ENCODE data around the gene CCDC12.

The CCDC12 gene

DNA sequence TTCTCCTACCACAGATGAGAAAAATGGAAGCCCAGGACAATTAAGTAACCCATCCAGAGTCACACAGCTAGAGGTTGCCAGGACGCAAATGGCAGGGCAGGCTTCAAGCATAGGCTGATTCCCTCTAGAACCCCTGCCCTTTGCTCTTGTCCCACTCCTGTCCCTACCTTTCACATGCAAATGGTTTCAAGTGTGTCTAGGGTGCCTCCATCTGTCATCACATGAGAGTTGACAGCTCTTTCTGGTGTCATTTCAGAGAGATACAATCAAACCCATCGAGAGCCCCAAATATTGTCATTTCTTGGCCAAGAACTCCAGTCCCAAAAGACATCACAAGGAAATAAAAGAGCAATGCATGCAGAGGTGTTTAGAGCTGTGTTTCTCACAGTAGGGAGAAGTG lies 23.7 kb downstream of the CCDC12 start:
- no peak overlapping the region for H3K27ac ChIP-seq
- TF ChIP-seq ZFX (IDR thresholded peaks at IDR 0.05; ENCODE audit: borderline replicate concordance), result no peak
- TF ChIP-seq, protein P1, sequence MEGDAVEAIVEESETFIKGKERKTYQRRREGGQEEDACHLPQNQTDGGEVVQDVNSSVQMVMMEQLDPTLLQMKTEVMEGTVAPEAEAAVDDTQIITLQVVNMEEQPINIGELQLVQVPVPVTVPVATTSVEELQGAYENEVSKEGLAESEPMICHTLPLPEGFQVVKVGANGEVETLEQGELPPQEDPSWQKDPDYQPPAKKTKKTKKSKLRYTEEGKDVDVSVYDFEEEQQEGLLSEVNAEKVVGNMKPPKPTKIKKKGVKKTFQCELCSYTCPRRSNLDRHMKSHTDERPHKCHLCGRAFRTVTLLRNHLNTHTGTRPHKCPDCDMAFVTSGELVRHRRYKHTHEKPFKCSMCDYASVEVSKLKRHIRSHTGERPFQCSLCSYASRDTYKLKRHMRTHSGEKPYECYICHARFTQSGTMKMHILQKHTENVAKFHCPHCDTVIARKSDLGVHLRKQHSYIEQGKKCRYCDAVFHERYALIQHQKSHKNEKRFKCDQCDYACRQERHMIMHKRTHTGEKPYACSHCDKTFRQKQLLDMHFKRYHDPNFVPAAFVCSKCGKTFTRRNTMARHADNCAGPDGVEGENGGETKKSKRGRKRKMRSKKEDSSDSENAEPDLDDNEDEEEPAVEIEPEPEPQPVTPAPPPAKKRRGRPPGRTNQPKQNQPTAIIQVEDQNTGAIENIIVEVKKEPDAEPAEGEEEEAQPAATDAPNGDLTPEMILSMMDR (IDR thresholded peaks at IDR 0.05), result no peak

DNA sequence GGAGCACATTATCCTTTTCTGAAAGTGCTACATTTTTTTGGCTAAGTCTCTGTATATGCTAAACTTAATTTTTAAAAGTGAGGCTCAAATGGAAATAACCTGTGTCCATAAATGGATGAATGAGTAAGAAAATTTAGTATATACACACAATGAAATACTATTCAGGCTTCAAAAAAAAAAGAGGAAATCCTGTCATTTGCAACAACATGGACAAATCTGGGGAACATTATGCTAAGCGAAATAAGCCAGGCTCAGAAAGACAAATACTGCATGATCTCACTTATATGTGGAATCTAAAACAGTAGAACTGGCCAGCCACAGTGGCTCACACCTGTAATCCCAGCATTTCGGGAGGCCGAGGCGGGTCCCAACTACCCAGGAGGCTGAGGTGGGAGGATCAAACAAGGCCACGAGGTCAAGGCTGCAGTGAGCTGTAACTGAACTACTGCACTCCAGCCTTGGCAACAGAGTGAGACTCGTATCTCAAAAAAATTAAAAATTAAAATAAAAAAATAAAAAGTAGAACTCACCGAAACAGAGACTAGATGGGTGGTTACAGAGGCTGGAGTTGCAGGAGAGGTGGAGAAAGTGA lies 25.8 kb downstream of the CCDC12 start:
- H3K27ac ChIP-seq, result no peak overlapping the region
- TF ChIP-seq, protein P1 (IDR thresholded peaks at IDR 0.05), result no peak
- TF ChIP-seq ZFX (IDR thresholded peaks at IDR 0.05; ENCODE audit: borderline replicate concordance), result no peak

DNA sequence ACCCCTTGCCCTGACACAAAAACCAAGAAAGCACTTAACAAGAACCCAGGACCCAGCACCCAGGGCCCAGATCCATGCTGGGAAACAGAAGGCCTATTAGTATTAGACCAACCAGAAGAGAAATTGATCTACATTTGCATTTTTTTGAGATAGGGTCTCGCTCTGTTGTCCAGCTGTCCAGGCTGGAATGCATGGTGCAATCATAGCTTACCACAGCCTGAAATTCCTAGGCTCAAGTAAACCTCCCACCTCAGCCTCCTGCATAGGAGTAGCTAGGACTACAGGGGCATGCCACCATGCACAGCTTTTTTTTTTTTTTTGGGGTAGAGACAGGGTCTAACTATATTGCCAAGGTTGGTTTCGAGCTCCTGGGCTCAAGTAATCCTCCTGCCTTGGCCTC lies 26.4 kb downstream of the CCDC12 start:
- TF ChIP-seq, protein P1 (IDR thresholded peaks at IDR 0.05), result no peak
- no peak for TF ChIP-seq ZFX (IDR thresholded peaks at IDR 0.05; ENCODE audit: borderline replicate concordance)
- no peak overlapping the region for H3K27ac ChIP-seq

DNA sequence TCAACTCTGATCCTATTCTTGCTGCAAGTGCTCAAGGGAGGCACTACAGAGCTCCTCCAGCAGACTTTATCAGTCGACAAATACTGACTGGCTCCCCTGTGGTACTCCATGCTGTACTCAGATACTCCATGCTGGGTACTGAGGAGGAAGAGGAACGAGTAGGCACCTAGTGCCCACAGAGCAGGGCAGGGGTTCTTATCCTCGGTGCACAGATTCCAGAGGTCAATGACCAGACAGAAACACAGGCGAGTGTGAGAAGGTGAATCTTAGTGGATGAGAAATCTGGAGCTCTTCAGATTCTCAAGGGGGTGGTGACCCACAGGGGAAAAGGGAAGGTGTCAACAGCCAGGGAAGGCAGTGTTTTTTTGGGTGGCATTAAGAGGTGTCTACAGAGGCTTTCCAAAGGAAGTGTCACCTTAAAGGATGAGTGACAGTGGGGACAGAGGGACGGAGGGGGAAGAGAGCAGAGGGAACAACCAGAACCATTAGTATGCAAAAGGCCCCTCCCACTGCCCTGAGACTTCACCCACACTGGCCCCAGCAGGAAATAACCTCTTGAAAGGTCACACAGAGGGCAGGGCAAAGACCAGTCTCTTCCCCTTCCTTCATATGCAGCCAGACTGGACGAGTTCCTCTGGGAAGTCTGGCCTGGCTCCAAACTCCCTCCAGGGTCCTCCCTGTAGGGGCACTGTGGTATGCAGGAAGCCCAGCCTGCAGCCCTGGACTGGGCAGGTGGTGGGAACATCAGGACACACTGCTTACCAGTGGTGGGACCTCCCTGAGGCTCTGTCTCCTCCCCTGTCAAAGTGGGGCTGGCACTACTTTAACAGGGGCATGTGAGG lies 27.5 kb downstream of the CCDC12 start:
- H3K27ac ChIP-seq, result no peak overlapping the region
- TF ChIP-seq ZFX (IDR thresholded peaks at IDR 0.05; ENCODE audit: borderline replicate concordance), result no peak
- TF ChIP-seq, protein P1 (IDR thresholded peaks at IDR 0.05), result no peak

DNA sequence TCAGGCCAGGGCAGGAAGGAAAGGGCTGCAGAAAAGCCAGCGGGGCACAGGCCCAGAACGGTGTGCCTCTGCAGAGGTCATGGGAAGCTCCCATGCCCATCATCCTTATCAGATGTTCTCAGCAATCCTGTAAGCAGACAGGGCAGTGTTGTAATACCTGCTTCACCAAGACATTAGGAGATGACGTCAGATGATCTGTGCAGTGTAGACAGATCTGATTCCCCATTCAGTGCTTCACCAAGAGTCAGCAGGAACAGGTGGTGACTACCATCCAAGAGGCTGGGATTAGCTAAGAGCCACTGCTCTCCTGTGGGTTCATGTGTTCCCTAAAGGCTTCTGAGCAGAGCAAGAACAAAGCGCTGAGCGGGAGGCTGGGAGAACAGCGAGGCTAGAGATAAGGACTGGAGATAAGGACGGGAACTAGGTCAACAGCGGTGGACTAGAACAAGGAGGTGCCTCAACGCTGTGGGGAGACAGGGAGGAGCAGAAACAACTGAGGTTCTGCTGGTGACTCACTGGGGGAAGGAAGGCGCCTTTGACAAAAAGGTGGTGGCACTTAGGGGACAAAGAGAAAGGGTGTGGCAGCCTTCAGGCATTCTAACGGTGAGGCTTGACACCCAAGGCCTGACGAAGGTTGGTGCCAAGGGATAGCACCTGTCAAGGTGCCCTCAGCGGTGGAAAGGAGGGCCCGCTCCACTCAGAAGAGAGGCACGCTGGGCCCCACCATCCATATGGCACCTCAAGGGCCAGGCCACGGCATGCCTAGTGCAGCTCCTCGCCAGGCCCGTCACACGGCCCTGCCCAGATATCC lies 28.4 kb downstream of the CCDC12 start:
- no peak overlapping the region for H3K27ac ChIP-seq
- no peak for TF ChIP-seq ZFX (IDR thresholded peaks at IDR 0.05; ENCODE audit: borderline replicate concordance)
- TF ChIP-seq, protein P1 (IDR thresholded peaks at IDR 0.05), result no peak

DNA sequence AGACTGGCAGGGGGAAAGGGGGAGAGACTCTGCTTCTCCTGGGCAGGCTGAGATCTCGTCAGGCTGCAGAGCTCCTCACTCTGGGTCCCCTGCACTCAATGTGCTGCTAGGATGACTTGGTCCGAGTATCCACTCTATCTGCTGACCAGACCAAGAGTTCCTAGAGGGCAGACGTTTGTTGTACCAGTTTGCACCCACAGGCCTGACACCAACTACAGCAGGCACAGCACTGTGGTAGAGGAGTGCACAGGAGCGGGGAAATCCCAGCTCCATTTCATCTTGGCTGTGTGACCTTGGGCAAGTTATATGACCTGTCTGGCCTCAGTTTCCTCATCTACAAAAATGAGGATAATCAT lies 29.0 kb downstream of the CCDC12 start:
- no peak overlapping the region for H3K27ac ChIP-seq

More for the DNA sequence above, 29.0 kb downstream of the CCDC12 start:
- no peak for TF ChIP-seq ZFX (IDR thresholded peaks at IDR 0.05; ENCODE audit: borderline replicate concordance)
- TF ChIP-seq, protein P1 (IDR thresholded peaks at IDR 0.05), result no peak
